A549 (cell line): ENCODE measurements around the gene ROBO1. TPM values are rescaled to one million over a fixed set of nuclear protein-coding genes. Genes with fewer than 3 reads are reported as not detected.

Source experiments
- ATAC-seq, 2 experiments: fragments of 200-7000 bp in 1 of 2; fragments of >200 bp in 1 of 2; cut with Nextera tagmentation in 1 of 2; cut with Tn5 transposase in 1 of 2; 3 replicates each; pipeline versions ENCODE4 v1.8.0 to v1.9.1; 2018 to 2020; ENCODE audit warnings: mild to moderate bottlenecking in 1 of 2, moderate library complexity in 1 of 2
- CTCF ChIA-PET: fragments of 300-600 bp; sonication (Branson Sonifier 250); formaldehyde crosslinking; extraction: SDS; loops from one replicate; lab custom pipeline; 2021; ENCODE audit warnings: antibody characterized with exemption, inconsistent platforms; lab: Yijun Ruan, JAX
- POLR2A ChIA-PET: fragments of 350-600 bp; formaldehyde crosslinking; extraction: SDS; loops from one replicate; lab custom pipeline; 2021; ENCODE audit warnings: antibody characterized with exemption, inconsistent platforms; lab: Yijun Ruan, JAX
- DNase-seq, 2 experiments: peaks; one replicate each; pipeline versions ENCODE4 v3.0.0 to v3.0.0-alpha.2; 2011 to 2016; ENCODE audit warnings: low read depth in 1 of 2, low spot score in 1 of 2
- FAIRE-seq: peaks from 2 replicates; lab custom pipeline; 2011; peaks lifted over from hg19 to GRCh38; lab: Jason Lieb, UNC
- H3K27ac ChIP-seq, 2 experiments: fragments of >200 bp; sonication (Bioruptor Twin); formaldehyde crosslinking; 3 replicates each; pipeline ENCODE4 v1.5.1; 2016 to 2017
- H3K4me1 ChIP-seq: fragments of >200 bp; sonication (Bioruptor Twin); formaldehyde crosslinking; 3 replicates; pipeline ENCODE4 v1.6.1; 2016
- H3K4me2 ChIP-seq: fragments of >200 bp; sonication (Bioruptor Twin); formaldehyde crosslinking; 3 replicates; pipeline ENCODE4 v1.6.1; 2016
- H3K4me3 ChIP-seq: fragments of >200 bp; sonication (Bioruptor Twin); formaldehyde crosslinking; 3 replicates; pipeline ENCODE4 v1.5.1; 2016
- H3K9me3 ChIP-seq: fragments of >200 bp; sonication (Bioruptor Twin); formaldehyde crosslinking; 3 replicates; pipeline ENCODE4 v1.6.1; 2016
- CEBPB ChIP-seq, 2 experiments: fragments of >200 bp in 1 of 2; sonication (Bioruptor Twin) in 1 of 2; formaldehyde crosslinking in 1 of 2; IDR thresholded peaks; 2 replicates each; pipeline ENCODE4 v1.6.1; 2012 to 2016
- CHD2 ChIP-seq: fragments of 150-350 bp; IDR thresholded peaks from 2 replicates; pipeline ENCODE4 v1.6.1; 2014; ENCODE audit warnings: low read length; ENCODE audit not compliant: partially characterized antibody
- CHD4 ChIP-seq: fragments of 200-600 bp; sonication (generic); IDR thresholded peaks from 2 replicates; pipeline ENCODE4 v1.6.1; 2016; ENCODE audit warnings: antibody characterized with exemption, mild to moderate bottlenecking, borderline replicate concordance
- EHF ChIP-seq: fragments of 250-450 bp; sonication (Bioruptor Pico); IDR thresholded peaks from 2 replicates; pipeline ENCODE4 v1.5.0; 2020; ENCODE audit warnings: mild to moderate bottlenecking
- EHMT2 ChIP-seq: fragments of 200-600 bp; sonication (generic); IDR thresholded peaks from 2 replicates; pipeline ENCODE4 v1.6.1; 2016; ENCODE audit warnings: antibody characterized with exemption, low read depth, mild to moderate bottlenecking, moderate library complexity
- ESRRA ChIP-seq: fragments of 150-350 bp; IDR thresholded peaks from 2 replicates; pipeline ENCODE4 v1.6.1; 2014; ENCODE audit warnings: mild to moderate bottlenecking, low read length, borderline replicate concordance
- HEYL ChIP-seq: fragments of 250-450 bp; sonication (Bioruptor Pico); IDR thresholded peaks from 2 replicates; pipeline ENCODE4 v1.8.0; 2021; ENCODE audit warnings: mild to moderate bottlenecking, moderate library complexity
- HOXB13 ChIP-seq: fragments of 250-450 bp; sonication (Bioruptor Pico); IDR thresholded peaks from 2 replicates; pipeline ENCODE4 v1.5.0; 2020; ENCODE audit warnings: low read depth, mild to moderate bottlenecking, moderate library complexity
- JUN ChIP-seq, 2 experiments: fragments of >200 bp; sonication (Bioruptor Twin); formaldehyde crosslinking; IDR thresholded peaks; 2 replicates in 1 of 2; 3 replicates in 1 of 2; pipeline ENCODE4 v1.6.1; 2016 to 2017
- JUNB ChIP-seq: fragments of >200 bp; sonication (Bioruptor Twin); formaldehyde crosslinking; IDR thresholded peaks from 2 replicates; pipeline ENCODE4 v1.6.1; 2016
- KDM1A ChIP-seq: fragments of 200-600 bp; sonication (generic); IDR thresholded peaks from 2 replicates; pipeline ENCODE4 v1.6.1; 2016; ENCODE audit warnings: low read depth, mild to moderate bottlenecking
- MAFK ChIP-seq: fragments of 450-650 bp; IDR thresholded peaks from 2 replicates; pipeline ENCODE4 v1.6.1; 2014; ENCODE audit not compliant: partially characterized antibody
- MAZ ChIP-seq: fragments of 150-350 bp; IDR thresholded peaks from 2 replicates; pipeline ENCODE4 v1.6.1; 2014; ENCODE audit warnings: antibody characterized with exemption, low read depth, low read length, borderline replicate concordance
- MYC ChIP-seq: IDR thresholded peaks from 2 replicates; pipeline ENCODE4 v1.6.1; 2012; ENCODE audit warnings: mild to moderate bottlenecking, inconsistent platforms, low read length, improper control_type of control experiment, borderline replicate concordance
- NFE2L2 ChIP-seq: fragments of 150-350 bp; conservative IDR thresholded peaks from 2 replicates; pipeline ENCODE4 v1.6.1; 2014; ENCODE audit warnings: low read length
- NR3C1 ChIP-seq: fragments of >200 bp; sonication (Bioruptor Twin); formaldehyde crosslinking; IDR thresholded peaks from 3 replicates; pipeline ENCODE4 v1.6.1; 2017
- PBX3 ChIP-seq: IDR thresholded peaks from 2 replicates; pipeline ENCODE4 v1.6.1; 2012
- POLR2A ChIP-seq: IDR thresholded peaks from 2 replicates; pipeline ENCODE4 v1.6.1; 2012; ENCODE audit warnings: mild to moderate bottlenecking, low read length
- RARB ChIP-seq: fragments of 250-450 bp; sonication (Bioruptor Pico); IDR thresholded peaks from 2 replicates; pipeline ENCODE4 v1.8.0; 2021; ENCODE audit warnings: mild to moderate bottlenecking, moderate library complexity
- REST ChIP-seq: fragments of 200-600 bp; sonication (generic); IDR thresholded peaks from 2 replicates; pipeline ENCODE4 v1.6.1; 2016; ENCODE audit warnings: antibody characterized with exemption, mild to moderate bottlenecking, moderate library complexity
- TP53 ChIP-seq: fragments of 250-450 bp; sonication (Bioruptor Pico); IDR thresholded peaks from 2 replicates; pipeline ENCODE4 v1.5.0; 2021; ENCODE audit warnings: mild to moderate bottlenecking, moderate library complexity
- ZC3H11A ChIP-seq: fragments of 450-650 bp; IDR thresholded peaks from 2 replicates; pipeline ENCODE4 v1.6.1; 2014; ENCODE audit warnings: antibody characterized with exemption, mild to moderate bottlenecking
- ZSCAN20 ChIP-seq: fragments of 250-450 bp; sonication (Bioruptor Pico); IDR thresholded peaks from 2 replicates; pipeline ENCODE4 v1.8.0; 2022; ENCODE audit warnings: mild to moderate bottlenecking, moderate library complexity
- WGBS: methylation state at CpG from one replicate; pipeline ENCODE4 v1.1.6; 2017; ENCODE audit errors: missing lambda C conversion rate; 5-methylcytosine and 5-hydroxymethylcytosine counted together
- polyA plus RNA-seq, 4 experiments: library from polyadenylated mRNA; depleted of rRNA in 3 of 4; stranded (reverse); fragments of >200 nt; fragmentation: RNase III in 1 of 4; extraction: RNeasy Plus Mini Kit Qiagen cat#74134 plus additional on column Dnase treatment in 1 of 4; gene quantifications; 2 replicates in 3 of 4; 3 replicates in 1 of 4; pipeline ENCODE4 v1.2.3, GENCODE V29; 2011 to 2017
- TF ChIP-seq, protein P1 (sequence below): fragments of 450-650 bp; IDR thresholded peaks from 2 replicates; pipeline ENCODE4 v1.6.1; 2014; ENCODE audit warnings: antibody characterized with exemption
- TF ChIP-seq, protein P2 (sequence below): fragments of >200 bp; sonication (Bioruptor Twin); formaldehyde crosslinking; IDR thresholded peaks from 2 replicates; pipeline ENCODE4 v1.6.1; 2016
- TF ChIP-seq, protein P3 (sequence below): IDR thresholded peaks from 2 replicates; pipeline ENCODE4 v1.6.1; 2012; ENCODE audit warnings: low read depth, borderline replicate concordance

ROBO1 gene
- polyA plus RNA-seq, 2 of the 4 experiments (the other 2 are of a cell fraction): 25.3 to 35.6 TPM

DNA sequence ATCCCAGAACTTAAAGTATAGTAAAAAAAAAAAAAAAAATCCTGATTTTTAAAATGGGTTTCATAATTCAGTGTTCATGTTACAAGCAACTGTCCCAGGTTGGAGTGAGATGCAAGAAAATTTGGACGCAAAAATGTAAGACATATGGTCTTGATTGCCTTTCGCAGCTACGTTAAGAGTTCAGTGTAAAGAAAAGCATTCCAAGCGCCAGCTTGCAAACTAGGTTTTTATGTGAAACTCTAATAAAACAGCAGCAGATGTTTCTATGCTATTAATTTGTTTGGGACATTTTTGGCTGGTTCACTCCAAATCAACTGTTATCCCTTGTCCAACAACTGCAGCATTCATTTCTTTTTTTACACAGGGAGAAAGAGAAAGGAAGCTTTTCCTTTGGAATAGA, 957.8 kb downstream of the ROBO1 start:
- no peak for ATAC-seq
- 75% methylated on average over 4 of the region's 4 CpGs for WGBS

GRCh38 chr3:78804251-78805037, 963.4 kb downstream of the ROBO1 start:
- POLR2A ChIA-PET: no interaction called here
- peak in 1 of 2 experiments; percentile 9 for DNase-seq
- WGBS: 32% methylated on average over 2 of the region's 2 CpGs
- no peak overlapping the region for H3K27ac ChIP-seq
- H3K4me3 ChIP-seq: no peak overlapping the region
- TF ChIP-seq MAFK (no peak), RARB (CRISPR knock-in tag) (no peak), EHF (CRISPR knock-in tag) (no peak), KDM1A (no peak), CEBPB (IDR thresholded peaks at IDR 0.05) (no peak), CHD4 (no peak), POLR2A (no peak), NR3C1 (no peak), JUNB (no peak), ZSCAN20 (CRISPR knock-in tag) (no peak), EHMT2 (no peak), JUN (IDR thresholded peaks at IDR 0.05) (no peak)
- TF ChIP-seq, protein P1, sequence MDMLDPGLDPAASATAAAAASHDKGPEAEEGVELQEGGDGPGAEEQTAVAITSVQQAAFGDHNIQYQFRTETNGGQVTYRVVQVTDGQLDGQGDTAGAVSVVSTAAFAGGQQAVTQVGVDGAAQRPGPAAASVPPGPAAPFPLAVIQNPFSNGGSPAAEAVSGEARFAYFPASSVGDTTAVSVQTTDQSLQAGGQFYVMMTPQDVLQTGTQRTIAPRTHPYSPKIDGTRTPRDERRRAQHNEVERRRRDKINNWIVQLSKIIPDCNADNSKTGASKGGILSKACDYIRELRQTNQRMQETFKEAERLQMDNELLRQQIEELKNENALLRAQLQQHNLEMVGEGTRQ: no peak
- TF ChIP-seq, protein P2, sequence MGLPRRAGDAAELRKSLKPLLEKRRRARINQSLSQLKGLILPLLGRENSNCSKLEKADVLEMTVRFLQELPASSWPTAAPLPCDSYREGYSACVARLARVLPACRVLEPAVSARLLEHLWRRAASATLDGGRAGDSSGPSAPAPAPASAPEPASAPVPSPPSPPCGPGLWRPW: no peak
- TF ChIP-seq, protein P3, sequence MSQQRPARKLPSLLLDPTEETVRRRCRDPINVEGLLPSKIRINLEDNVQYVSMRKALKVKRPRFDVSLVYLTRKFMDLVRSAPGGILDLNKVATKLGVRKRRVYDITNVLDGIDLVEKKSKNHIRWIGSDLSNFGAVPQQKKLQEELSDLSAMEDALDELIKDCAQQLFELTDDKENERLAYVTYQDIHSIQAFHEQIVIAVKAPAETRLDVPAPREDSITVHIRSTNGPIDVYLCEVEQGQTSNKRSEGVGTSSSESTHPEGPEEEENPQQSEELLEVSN: no peak
- TF ChIP-seq, all 56 proteins: peak for 0
- H3K9me3 ChIP-seq: no peaks in the 10 kb centered on the region
- no peak overlapping the region for H3K4me2 ChIP-seq
- no peak for ATAC-seq
- no peak for FAIRE-seq
- no peaks in the 10 kb centered on the region for H3K4me1 ChIP-seq
- CTCF ChIA-PET: no interaction called here

More for the DNA sequence above, 957.8 kb downstream of the ROBO1 start:
- Histone ChIP-seq H3K4me3 (no peak overlapping the region), H3K4me1 (no peaks in the 10 kb centered on the region), H3K27ac (no peak overlapping the region), H3K9me3 (no peaks in the 10 kb centered on the region), H3K4me2 (no peak overlapping the region)
- ChIA-PET CTCF (no interaction called here), POLR2A (no interaction called here)
- TF ChIP-seq CHD2: no peak
- TF ChIP-seq PBX3: no peak
- FAIRE-seq (no peak), DNase-seq (no peak)

DNA sequence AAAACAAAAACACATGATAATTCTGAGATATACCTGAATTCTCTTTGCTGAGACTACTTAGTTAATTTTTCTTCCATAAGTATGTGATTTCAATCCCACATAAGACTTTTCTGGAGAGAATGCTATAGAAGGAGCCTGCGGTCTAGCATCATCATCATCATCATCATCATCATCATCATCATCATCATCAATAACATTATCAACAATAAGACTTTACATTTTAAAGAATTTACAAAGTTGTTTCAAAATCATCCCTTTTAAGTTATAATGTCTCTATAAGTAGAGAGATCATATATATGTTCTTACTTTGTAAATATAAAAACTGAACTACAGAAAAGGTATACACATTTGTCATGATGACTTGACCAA, 965.3 kb downstream of the ROBO1 start:
- POLR2A ChIA-PET: no interaction called here
- Histone ChIP-seq H3K9me3 (no peaks in the 10 kb centered on the region), H3K4me2 (no peak overlapping the region), H3K27ac (no peak overlapping the region), H3K4me1 (peaks cover 12% of the 10 kb centered on the region; the same call in 2 of the 3 replicates), H3K4me3 (no peak overlapping the region)
- ATAC-seq (no peak), DNase-seq (no peak), FAIRE-seq (no peak)
- 74% methylated on average over 1 of the region's 1 CpG for WGBS
- CTCF ChIA-PET: no interaction called here
- TF ChIP-seq MAZ (no peak), MYC (no peak), ESRRA (no peak), NR3C1 (no peak), POLR2A (no peak), PBX3 (no peak), REST (no peak), CEBPB (IDR thresholded peaks at IDR 0.05) (no peak), HEYL (CRISPR knock-in tag) (no peak), HOXB13 (no peak), TP53 (CRISPR knock-in tag) (no peak), EHF (CRISPR knock-in tag) (no peak), NFE2L2 (no peak), ZC3H11A (no peak)
